ENCODE measurements around the gene KCNA10.
A peak's percentile ranks its signal among the peaks of the same experiment; 100 is the strongest.
"Not testable (repeated sequence)": the region's sequence is repeated elsewhere in the genome, so short reads cannot be mapped to it uniquely, and the experiment has no call there.

Gene KCNA10

GRCh38 chr1:110533230-110533629, 14.3 kb upstream of the KCNA10 start:
- no peak for DNase-seq

- no peak for DNase-seq
Observed at GRCh38 chr1:110529011-110529410, 10.0 kb upstream of the KCNA10 start.

GRCh38 chr1:110526201-110526780, 7.3 kb upstream of the KCNA10 start:
- DNase-seq = no peak

GRCh38 chr1:110525249-110525595, 6.2 kb upstream of the KCNA10 start:
- DNase-seq = no peak

- DNase-seq = peak; percentile 43
Observed at GRCh38 chr1:110524311-110525248, 5.6 kb upstream of the KCNA10 start.

- no peak for DNase-seq
Observed at GRCh38 chr1:110523011-110523410, 4.0 kb upstream of the KCNA10 start.

- no peak for DNase-seq
Observed at GRCh38 chr1:110522560-110522959, 3.6 kb upstream of the KCNA10 start.

GRCh38 chr1:110520827-110521226, 1.9 kb upstream of the KCNA10 start:
- DNase-seq = no peak

GRCh38 chr1:110515891-110516290, 3.1 kb downstream of the KCNA10 start:
- DNase-seq = no peak

- DNase-seq = no peak
Observed at GRCh38 chr1:110515041-110515440, 3.9 kb downstream of the KCNA10 start.

GRCh38 chr1:110513511-110513910, 5.5 kb downstream of the KCNA10 start:
- DNase-seq = no peak

- no peak for DNase-seq
Observed at GRCh38 chr1:110511436-110511835, 7.5 kb downstream of the KCNA10 start.

- not testable (repeated sequence) for DNase-seq
Observed at GRCh38 chr1:110510921-110511320, 8.1 kb downstream of the KCNA10 start.

- DNase-seq = no peak
Observed at GRCh38 chr1:110509655-110510054, 9.3 kb downstream of the KCNA10 start.

- DNase-seq = no peak
Observed at GRCh38 chr1:110508028-110508940, 10.7 kb downstream of the KCNA10 start.

GRCh38 chr1:110506541-110506940, 12.4 kb downstream of the KCNA10 start:
- DNase-seq = no peak

- DNase-seq = no peak
Observed at GRCh38 chr1:110505596-110505995, 13.4 kb downstream of the KCNA10 start.

GRCh38 chr1:110504226-110504625, 14.7 kb downstream of the KCNA10 start:
- no peak for DNase-seq

- DNase-seq = no peak
Observed at GRCh38 chr1:110503471-110503870, 15.5 kb downstream of the KCNA10 start.

- DNase-seq = no peak
Observed at GRCh38 chr1:110502402-110503151, 16.4 kb downstream of the KCNA10 start.

- DNase-seq = no peak
Observed at GRCh38 chr1:110501488-110502132, 17.4 kb downstream of the KCNA10 start.

GRCh38 chr1:110498270-110498669, 20.7 kb downstream of the KCNA10 start:
- DNase-seq = no peak
